ENCODE data around the gene ZGPAT.
A peak's percentile ranks its signal among the peaks of the same experiment; 100 is the strongest.

Gene ZGPAT

GRCh38 chr20:63692436-63693082 lies 15.3 kb upstream of the ZGPAT start:
- peak; percentile 59 for DNase-seq (ENCODE audit: low spot score)

- DNase-seq (ENCODE audit: low spot score) = no peak
Observed at GRCh38 chr20:63693083-63693732, 14.6 kb upstream of the ZGPAT start.

DNA sequence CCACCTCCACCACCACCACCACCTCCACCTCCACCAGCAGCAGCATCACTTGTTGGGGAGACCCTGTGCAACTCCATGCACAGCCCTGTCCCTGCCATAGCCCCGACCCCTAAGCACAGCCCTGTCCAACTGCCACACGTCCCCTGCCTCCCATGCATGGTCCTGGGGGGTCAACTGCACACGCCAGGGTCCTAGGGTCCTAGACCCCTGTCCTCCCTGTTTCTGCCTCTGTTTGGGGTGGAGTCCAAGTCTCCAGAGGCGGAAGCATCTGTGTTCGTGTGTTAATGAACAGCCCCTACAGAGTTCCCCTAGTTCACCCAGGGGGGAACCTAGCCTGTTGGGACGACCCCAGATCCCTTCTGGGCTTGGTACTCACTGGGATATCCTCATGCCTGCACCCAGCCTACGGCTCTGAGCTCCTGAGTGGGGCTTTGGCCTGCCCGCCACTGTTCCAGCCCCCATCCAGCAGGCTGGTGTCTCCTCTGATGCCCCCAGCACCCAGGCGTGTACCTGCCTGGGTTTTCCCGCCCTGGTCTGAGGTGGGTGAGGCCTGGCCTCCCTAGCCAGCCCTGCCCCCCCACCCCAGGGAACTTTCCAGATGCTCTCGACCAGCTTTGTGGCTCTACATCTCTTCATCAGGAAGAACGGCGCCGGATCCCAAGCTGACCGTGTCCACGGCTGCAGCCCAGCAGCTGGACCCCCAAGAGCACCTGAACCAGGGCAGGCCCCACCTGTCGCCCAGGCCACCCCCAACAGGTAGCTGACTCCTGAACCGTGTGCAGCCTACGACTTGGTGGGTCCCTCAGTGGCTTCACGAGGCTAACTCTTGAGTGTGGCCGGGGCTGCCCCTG lies 13.9 kb upstream of the ZGPAT start:
- DNase-seq (ENCODE audit: low spot score) = no peak

- no peak for DNase-seq (ENCODE audit: low spot score)
Observed at GRCh38 chr20:63694584-63695423, 13.0 kb upstream of the ZGPAT start.

DNA sequence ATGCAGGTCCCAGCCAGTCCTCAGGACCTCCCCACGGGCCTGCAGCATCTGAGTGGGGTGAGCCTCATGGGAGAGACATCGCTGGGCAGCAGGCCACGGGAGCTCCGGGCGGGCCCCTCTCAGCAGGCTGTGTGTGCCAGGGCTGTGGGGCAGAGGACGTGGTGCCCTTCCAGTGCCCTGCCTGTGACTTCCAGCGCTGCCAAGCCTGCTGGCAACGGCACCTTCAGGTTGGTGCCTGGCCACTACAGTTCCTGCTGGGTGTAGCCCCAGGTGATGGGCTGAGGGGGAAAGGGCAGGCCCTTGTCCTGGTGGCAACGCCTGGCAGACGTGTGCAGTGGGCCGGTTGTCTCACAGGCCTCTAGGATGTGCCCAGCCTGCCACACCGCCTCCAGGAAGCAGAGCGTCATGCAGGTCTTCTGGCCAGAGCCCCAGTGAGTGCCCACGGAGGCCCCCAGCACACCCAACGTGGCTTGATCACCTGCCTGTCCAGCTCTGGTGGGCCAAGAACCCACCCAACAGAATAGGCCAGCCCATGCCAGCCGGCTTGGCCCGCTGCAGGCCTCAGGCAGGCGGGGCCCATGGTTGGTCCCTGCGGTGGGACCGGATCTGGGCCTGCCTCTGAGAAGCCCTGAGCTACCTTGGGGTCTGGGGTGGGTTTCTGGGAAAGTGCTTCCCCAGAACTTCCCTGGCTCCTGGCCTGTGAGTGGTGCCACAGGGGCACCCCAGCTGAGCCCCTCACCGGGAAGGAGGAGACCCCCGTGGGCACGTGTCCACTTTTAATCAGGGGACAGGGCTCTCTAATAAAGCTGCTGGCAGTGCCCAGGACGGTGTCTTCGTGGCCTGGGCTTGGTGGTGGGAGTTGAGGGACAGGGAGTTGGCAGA lies 12.2 kb upstream of the ZGPAT start:
- DNase-seq (ENCODE audit: low spot score) = no peak

GRCh38 chr20:63696306-63696627 lies 11.6 kb upstream of the ZGPAT start:
- DNase-seq (ENCODE audit: low spot score) = no peak

GRCh38 chr20:63696628-63697356 lies 11.0 kb upstream of the ZGPAT start, which contains the start of gene TNFRSF6B:
TSS of gene TNFRSF6B (plus strand) at chr20:63696652. CDS start at chr20:63696768, 116 bp downstream.
- no peak for DNase-seq (ENCODE audit: low spot score)

- no peak for DNase-seq (ENCODE audit: low spot score)
Observed at GRCh38 chr20:63697357-63697867, 10.4 kb upstream of the ZGPAT start.

DNA sequence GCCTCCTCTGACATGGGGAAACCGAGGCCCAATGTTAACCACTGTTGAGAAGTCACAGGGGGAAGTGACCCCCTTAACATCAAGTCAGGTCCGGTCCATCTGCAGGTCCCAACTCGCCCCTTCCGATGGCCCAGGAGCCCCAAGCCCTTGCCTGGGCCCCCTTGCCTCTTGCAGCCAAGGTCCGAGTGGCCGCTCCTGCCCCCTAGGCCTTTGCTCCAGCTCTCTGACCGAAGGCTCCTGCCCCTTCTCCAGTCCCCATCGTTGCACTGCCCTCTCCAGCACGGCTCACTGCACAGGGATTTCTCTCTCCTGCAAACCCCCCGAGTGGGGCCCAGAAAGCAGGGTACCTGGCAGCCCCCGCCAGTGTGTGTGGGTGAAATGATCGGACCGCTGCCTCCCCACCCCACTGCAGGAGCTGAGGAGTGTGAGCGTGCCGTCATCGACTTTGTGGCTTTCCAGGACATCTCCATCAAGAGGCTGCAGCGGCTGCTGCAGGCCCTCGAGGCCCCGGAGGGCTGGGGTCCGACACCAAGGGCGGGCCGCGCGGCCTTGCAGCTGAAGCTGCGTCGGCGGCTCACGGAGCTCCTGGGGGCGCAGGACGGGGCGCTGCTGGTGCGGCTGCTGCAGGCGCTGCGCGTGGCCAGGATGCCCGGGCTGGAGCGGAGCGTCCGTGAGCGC lies 9.8 kb upstream of the ZGPAT start:
- DNase-seq (ENCODE audit: low spot score) = no peak

- DNase-seq (ENCODE audit: low spot score) = peak; percentile 93
Observed at GRCh38 chr20:63698739-63699465, 8.9 kb upstream of the ZGPAT start.

GRCh38 chr20:63699466-63700198 lies 8.2 kb upstream of the ZGPAT start:
- no peak for DNase-seq (ENCODE audit: low spot score)

- peak; percentile 5 for DNase-seq (ENCODE audit: low spot score)
Observed at GRCh38 chr20:63700199-63701050, 7.4 kb upstream of the ZGPAT start.

DNA sequence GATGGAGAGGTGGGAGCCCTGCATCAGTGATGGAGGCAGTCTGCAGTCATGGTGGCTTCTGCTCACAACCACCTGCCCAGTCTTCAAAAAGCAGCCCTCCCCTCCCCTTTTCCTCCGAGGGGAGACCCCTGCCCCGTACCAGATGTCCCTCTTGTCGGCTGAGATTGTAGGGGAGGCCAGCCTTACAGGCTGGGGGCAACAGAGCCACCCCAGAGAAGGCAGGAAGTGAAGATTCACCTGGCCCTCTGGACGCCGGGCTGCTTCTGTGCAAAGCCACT lies 6.8 kb upstream of the ZGPAT start:
- no peak for DNase-seq (ENCODE audit: low spot score)

DNA sequence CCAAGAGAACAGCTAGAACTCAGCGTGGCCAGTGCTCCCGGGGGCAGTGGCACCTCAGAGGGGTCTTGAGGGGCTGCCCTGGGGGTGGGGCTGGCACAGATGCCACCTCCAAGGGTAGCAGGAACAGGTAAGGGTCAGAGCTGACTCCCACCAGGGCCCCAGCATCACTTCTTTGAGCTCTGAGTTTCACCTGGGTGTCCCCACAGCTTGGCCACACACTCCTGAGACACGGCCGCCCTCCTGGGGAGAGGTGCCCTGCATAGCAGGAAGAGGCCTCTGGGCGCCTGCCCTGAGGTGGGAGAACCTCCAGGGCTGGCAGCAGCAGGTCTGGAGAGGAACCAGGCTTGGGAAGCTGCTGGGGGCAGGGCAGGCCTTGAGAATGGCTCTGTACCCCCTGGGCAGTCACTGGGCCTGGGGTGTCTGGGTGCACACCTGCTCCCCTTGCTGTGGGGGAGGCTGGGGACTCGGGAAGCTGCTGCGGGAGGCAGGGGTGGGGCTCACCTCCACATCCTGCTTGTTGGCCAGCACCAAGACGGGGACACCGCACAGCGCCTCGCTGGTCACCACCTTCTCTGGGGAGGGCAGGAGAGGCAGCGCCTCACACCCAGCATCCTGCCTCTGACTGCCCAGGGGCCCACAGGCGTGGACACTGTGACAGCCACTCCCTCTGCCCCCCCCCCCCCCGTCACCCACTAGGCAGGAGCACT lies 6.4 kb upstream of the ZGPAT start:
- DNase-seq (ENCODE audit: low spot score) = no peak

- DNase-seq (ENCODE audit: low spot score) = no peak
Observed at GRCh38 chr20:63702036-63702665, 5.7 kb upstream of the ZGPAT start.

DNA sequence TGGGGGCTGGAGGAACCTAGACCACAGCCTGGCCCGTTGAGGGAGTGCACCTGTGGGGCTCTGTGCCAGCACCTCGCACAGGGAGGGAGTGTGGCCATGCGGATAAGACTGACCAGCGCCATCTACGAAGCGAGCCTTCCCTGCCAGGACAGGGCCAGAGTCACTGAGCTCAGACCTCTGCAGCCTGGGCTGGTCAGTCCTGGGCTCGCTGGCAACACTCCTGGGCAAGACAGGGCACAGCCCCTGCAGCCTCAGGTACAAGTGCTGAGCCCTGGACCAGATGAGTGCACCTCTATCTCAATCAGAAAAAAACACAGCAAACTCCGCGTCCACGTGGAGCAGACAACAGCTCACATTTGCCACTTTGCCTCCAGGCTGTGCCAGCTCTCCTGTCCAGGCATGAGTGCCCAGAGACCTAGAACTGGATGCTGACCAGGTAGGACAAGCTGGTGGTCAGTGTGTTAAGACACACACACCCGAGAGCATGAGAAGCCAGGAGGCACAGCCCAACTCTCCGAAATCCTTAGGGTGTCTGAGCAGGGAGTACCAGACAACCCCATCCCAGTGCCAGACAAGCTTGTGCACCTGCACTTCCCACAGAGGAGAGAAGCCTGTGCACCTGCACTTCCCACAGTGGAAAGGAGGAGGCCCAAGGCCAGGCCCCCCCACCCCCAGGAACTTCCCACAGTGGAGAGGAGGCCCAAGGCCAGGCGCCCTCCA lies 4.9 kb upstream of the ZGPAT start:
- peak; percentile 6 for DNase-seq (ENCODE audit: low spot score)

Data from AG20443 (cell line).